AG10803 (cell line): ENCODE results near the gene TRPC3.
"Not testable (repeated sequence)": the region's sequence is repeated elsewhere in the genome, so short reads cannot be mapped to it uniquely, and the experiment has no call there.

Source experiments
- DNase-seq: peaks from one replicate; pipeline ENCODE4 v3.0.0; 2010; ENCODE audit warnings: low read depth
- H3K4me3 ChIP-seq: 2 replicates; pipeline ENCODE4 v1.5.1; 2011; ENCODE audit warnings: mild to moderate bottlenecking, low read length, control low read depth
- TF ChIP-seq, protein P1 (sequence below): conservative IDR thresholded peaks from 2 replicates; pipeline ENCODE4 v1.5.1; 2011; ENCODE audit warnings: mild to moderate bottlenecking, low read length, control low read depth, inconsistent platforms

The TRPC3 gene

DNA sequence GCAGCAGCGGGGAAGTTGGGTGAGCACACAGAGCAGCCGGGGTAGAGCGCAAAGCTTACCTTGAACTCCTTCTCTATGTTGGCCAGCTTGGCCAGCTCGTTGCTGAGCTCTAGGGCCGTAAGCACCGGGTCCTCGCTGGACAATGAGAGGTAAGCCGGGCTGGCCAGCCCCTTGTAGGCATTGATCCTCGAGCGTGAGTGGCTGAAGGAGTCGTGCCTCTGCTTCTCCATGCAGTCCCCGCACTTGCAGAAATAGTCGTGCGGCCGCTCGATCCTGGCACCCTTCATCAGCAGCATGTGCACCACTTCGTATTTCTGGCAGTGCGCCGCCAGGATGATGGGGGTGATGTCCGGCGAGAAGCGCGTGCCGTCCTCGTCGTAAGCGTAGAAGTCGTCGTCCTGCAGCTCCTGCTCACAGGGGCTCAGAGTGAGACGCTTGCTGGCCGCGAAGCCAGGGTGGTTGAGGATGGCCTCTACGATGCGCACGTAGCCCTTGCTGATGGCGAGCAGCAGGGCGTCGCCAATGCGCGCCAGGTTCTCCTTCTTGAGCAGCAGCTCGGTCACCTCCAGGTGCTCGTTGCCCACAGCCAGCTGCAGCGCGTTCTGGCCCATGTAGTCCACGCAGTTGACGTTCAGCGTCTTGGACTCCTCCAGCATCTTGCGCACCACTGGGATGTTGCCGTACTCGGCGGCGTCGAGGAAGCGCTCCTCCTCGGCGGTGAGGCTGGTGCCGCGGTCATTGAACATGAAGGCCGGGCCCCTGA is 19.5 kb downstream of the TRPC3 start:
- DNase-seq: no peak
- TF ChIP-seq, protein P1, sequence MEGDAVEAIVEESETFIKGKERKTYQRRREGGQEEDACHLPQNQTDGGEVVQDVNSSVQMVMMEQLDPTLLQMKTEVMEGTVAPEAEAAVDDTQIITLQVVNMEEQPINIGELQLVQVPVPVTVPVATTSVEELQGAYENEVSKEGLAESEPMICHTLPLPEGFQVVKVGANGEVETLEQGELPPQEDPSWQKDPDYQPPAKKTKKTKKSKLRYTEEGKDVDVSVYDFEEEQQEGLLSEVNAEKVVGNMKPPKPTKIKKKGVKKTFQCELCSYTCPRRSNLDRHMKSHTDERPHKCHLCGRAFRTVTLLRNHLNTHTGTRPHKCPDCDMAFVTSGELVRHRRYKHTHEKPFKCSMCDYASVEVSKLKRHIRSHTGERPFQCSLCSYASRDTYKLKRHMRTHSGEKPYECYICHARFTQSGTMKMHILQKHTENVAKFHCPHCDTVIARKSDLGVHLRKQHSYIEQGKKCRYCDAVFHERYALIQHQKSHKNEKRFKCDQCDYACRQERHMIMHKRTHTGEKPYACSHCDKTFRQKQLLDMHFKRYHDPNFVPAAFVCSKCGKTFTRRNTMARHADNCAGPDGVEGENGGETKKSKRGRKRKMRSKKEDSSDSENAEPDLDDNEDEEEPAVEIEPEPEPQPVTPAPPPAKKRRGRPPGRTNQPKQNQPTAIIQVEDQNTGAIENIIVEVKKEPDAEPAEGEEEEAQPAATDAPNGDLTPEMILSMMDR: no peak
- H3K4me3 ChIP-seq: no peak overlapping the region

DNA sequence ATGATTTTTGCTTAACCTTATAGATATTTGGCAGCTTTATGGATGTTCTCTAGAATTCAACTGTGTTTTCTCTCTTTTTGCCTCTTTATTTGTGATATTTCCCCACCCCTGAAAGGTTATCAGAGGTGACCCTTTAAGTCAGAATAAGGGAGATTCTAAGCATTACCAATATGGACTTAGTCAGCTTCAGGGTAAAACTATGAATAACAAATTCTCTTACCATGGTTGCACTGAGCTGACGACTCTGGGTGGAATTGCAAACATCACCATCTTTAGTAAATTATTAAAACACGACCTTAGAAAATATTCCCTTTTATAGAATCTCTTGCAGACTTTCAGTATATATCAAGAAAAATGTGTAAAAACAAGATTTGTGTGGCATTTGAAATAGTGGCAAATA is 21.6 kb downstream of the TRPC3 start:
- no peak overlapping the region for H3K4me3 ChIP-seq
- TF ChIP-seq, protein P1: no peak

DNA sequence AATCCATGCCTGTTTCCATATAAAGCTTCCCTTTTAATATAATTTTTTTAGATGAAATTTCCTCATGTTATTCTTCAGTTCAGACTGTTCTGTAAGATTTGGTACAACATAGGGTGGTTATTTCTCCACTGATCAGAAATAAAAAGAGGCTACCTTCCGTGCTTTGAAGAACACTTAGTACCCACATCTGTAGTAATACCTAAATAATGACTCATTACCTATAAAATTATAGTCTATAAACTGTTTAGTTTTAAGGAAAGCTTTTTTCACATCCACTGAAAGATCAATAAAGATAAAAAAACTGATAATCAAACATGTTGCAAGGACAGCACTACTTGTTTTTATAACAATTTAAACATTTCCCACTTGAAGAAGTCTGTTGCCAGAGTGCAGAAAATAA is 23.9 kb downstream of the TRPC3 start:
- DNase-seq: no peak
- TF ChIP-seq, protein P1: no peak
- H3K4me3 ChIP-seq: no peak overlapping the region

More for the DNA sequence above, 21.6 kb downstream of the TRPC3 start:
- DNase-seq: no peak

DNA sequence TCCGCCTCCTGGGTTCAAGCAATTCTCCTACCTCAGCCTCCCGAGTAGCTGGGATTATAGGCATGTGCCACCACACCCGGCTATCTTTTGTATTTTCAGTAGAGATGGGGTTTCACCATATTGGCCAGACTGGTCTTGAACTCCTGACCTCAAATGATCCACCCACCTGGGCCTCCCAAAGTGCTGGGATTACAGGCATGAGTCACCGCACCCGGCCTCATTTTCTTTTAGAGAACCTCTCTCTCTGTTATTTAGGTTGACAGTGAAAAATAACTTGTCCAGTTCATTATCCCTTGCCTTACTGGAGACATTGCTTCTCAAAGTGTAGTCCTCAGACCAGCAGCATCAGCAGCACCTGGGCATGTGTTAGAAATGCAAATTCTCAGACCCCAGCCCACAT is 25.4 kb downstream of the TRPC3 start:
- H3K4me3 ChIP-seq, DNase-seq: not testable (repeated sequence)

DNA sequence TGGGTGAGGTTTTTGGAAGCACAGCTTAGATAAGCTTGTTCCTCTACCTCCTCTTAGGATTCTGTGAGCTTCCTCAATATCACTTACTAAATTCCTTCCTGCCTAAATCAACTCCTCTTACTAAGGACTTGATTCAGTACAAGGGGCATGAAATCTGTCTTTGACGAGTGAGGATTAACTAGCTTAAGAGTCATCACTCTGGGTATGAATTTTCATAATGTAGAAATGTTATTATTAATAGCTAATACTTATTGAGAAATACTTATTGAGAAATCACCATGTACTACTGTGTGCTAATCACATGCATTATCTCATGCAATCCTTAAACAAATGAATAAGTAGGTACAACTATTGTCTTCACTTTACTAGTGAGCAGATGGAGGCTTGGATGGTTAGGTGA is 28.6 kb downstream of the TRPC3 start:
- TF ChIP-seq, protein P1: no peak

DNA sequence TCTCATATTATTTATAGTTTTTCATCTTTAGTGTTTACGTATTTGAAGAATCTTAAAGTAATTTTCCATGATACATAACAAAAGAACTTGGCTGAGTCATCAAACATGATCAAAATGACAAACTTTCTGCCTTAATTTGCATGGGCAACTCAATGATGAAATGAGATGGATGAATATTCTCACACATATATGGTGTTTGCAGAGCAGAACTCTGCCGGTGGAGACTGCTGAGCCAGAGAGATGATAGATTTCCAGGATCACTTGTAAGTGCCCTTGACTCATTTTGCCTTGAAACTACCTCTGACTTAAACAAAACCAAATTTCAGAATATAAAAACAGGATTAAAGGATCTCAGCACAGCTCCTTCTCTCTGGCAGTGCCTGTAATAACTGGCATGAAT is 38.2 kb downstream of the TRPC3 start:
- H3K4me3 ChIP-seq: no peak overlapping the region
- peak; percentile 1 for DNase-seq
- TF ChIP-seq, protein P1: no peak

More for the DNA sequence above, 28.6 kb downstream of the TRPC3 start:
- H3K4me3 ChIP-seq: no peak overlapping the region
- DNase-seq: no peak

DNA sequence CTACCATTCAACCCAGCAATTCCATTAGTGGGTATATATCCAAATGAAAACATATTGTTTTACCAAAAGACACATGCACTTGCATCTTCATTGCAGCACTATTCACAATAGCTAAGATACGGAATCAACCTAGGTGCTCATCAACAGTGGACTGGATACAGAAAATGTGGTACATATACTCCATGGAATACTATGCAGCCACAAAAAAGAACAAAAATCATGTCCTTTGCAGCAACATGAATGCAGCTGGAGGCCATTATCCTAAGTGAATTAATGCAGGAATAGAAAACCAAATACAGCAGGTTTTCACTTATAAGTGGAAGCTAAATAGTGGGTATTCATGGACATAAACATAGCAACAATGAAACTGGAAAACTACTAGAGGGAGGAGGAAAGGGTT is 43.5 kb downstream of the TRPC3 start:
- TF ChIP-seq, protein P1: no peak
- DNase-seq: no peak
- H3K4me3 ChIP-seq: no peak overlapping the region
